PC-3 (cell line): ENCODE data around the gene RHOB. TPM values are rescaled to one million over a fixed set of nuclear protein-coding genes. Genes with fewer than 3 reads are reported as not detected.

Experiments used
- ATAC-seq: fragments of 200-7000 bp; cut with Tn5 transposase; 2 replicates; pipeline ENCODE4 v1.9.1; 2020; ENCODE audit warnings: mild to moderate bottlenecking, moderate library complexity
- BruUV-seq: library from RNA; stranded (reverse); fragments of 400-500 nt; replicated peaks from 2 replicates; lab custom pipeline; 2021; lab: Mats Ljungman, UMichigan
- CTCF ChIA-PET: fragments of 300-600 bp; sonication (Branson Sonifier 250); formaldehyde crosslinking; loops from one replicate; lab custom pipeline; 2022; ENCODE audit warnings: antibody characterized with exemption; lab: Charles Lee
- POLR2A ChIA-PET: fragments of 300-600 bp; sonication (Branson Sonifier 250); formaldehyde crosslinking; loops from one replicate; lab custom pipeline; 2022; ENCODE audit warnings: antibody characterized with exemption; ENCODE audit not compliant: unreplicated experiment; lab: Charles Lee
- DNase-seq: peaks from one replicate; pipeline ENCODE4 v3.0.0-alpha.2; 2015
- H2AFZ ChIP-seq: fragments of 300-600 bp; sonication (generic); 2 replicates; pipeline ENCODE4 v1.6.0; 2016; ENCODE audit warnings: antibody characterized with exemption, low read length
- H3F3A ChIP-seq: fragments of 300-600 bp; sonication (generic); one replicate; pipeline ENCODE4 v1.6.0; 2017; ENCODE audit warnings: antibody characterized with exemption, low read length, control low read depth, mild to moderate bottlenecking; ENCODE audit not compliant: unreplicated experiment
- H3K27ac ChIP-seq: fragments of 300-600 bp; sonication (generic); 2 replicates; pipeline ENCODE4 v1.5.1; 2016; ENCODE audit warnings: mild to moderate bottlenecking, low read length
- H3K27me3 ChIP-seq: fragments of 300-600 bp; sonication (generic); 2 replicates; pipeline ENCODE4 v1.6.1; 2016; ENCODE audit warnings: low read length, mixed read lengths
- H3K36me3 ChIP-seq: fragments of 300-600 bp; sonication (generic); 2 replicates; pipeline ENCODE4 v1.6.1; 2016; ENCODE audit warnings: low read depth, mixed run types, low read length, mixed read lengths
- H3K4me1 ChIP-seq: fragments of 300-600 bp; sonication (generic); 2 replicates; pipeline ENCODE4 v1.5.1; 2016; ENCODE audit warnings: low read length; ENCODE audit not compliant: insufficient read depth
- H3K4me2 ChIP-seq: fragments of 300-600 bp; sonication (generic); 2 replicates; pipeline ENCODE4 v1.6.0; 2016; ENCODE audit warnings: low read length
- H3K4me3 ChIP-seq: fragments of 300-600 bp; sonication (generic); 2 replicates; pipeline ENCODE4 v1.5.1; 2016; ENCODE audit warnings: mild to moderate bottlenecking, low read length, mixed read lengths
- H3K79me2 ChIP-seq: fragments of 300-600 bp; sonication (generic); 2 replicates; pipeline ENCODE4 v1.6.1; 2017; ENCODE audit warnings: low read length, mixed read lengths
- H3K9ac ChIP-seq: fragments of 300-600 bp; sonication (generic); 2 replicates; pipeline ENCODE4 v1.6.0; 2016; ENCODE audit warnings: mild to moderate bottlenecking, low read length
- H3K9me2 ChIP-seq: fragments of 300-600 bp; sonication (generic); replicated peaks from 2 replicates; pipeline ENCODE4 v1.6.1; 2016; ENCODE audit warnings: mixed run types, low read length, mixed read lengths
- H3K9me3 ChIP-seq: fragments of 300-600 bp; sonication (generic); 2 replicates; pipeline ENCODE4 v1.6.1; 2016; ENCODE audit warnings: low read length, mixed read lengths
- H4K20me1 ChIP-seq: fragments of 300-600 bp; sonication (generic); 2 replicates; pipeline ENCODE4 v1.6.1; 2016; ENCODE audit warnings: low read length, mixed read lengths
- EZH2 ChIP-seq: fragments of 300-600 bp; sonication (generic); IDR thresholded peaks from one replicate; pipeline ENCODE4 v1.6.1; 2017; ENCODE audit warnings: antibody characterized with exemption, mild to moderate bottlenecking, low read length; ENCODE audit not compliant: unreplicated experiment
- EZH2phosphoT487 ChIP-seq: fragments of 300-600 bp; sonication (generic); IDR thresholded peaks from 2 replicates; pipeline ENCODE4 v1.6.1; 2018; ENCODE audit warnings: mild to moderate bottlenecking, antibody characterized with exemption, low read length, borderline replicate concordance
- intact Hi-C: fragments of 100-400 bp; cut with micrococcal nuclease; formaldehyde crosslinking; loops from 2 replicates; pipeline ENCODE4 v1.9.0; 2023
- total RNA-seq: library from RNA; depleted of rRNA; stranded (reverse); fragments of >200 nt; gene quantifications from 2 replicates; pipeline ENCODE4 v1.2.3, GENCODE V29; 2014
- TF ChIP-seq, protein P1 (sequence below): fragments of 300-600 bp; sonication (generic); conservative IDR thresholded peaks from 2 replicates; pipeline ENCODE4 v1.5.1; 2017; ENCODE audit warnings: antibody characterized with exemption, low read depth, mild to moderate bottlenecking, low read length

Gene RHOB
- total RNA-seq, 1 experiment from 2014 or later: 88.5 TPM

DNA sequence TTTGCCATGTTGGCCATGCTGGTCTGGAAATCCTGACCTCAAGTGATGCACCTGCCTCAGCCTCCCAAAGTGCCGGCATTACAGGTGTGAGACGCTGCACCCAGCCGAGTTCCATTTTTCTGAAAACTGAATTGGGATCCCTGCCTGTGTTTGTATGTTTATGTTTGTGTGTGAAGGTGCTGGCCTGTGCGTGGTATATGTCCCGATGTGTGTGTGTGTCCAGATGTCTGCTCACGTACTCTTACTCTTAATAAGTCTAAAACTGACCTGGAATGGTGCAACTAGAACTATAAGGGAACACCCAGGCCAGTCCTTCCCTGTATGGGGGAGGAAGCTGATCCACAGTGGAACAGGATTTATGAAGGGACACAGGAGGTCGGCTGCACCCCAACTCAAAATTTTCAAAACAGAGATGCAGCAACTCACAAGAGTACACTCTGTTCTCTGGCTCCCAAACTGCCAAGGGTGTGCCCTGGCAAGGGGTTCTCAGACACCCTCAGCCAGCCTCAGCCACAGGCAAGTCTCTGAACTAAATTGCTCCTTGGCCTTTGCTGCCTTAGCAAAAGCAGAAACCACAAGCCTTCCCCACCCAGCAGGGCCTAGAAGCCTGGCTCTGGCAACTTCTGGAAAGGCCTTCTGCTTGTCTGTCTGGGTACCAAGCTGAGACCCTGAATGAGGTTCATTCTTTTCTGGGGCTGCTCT lies 36.5 kb downstream of the RHOB start:
- DNase-seq: no peak
- Histone ChIP-seq H2AFZ (no peak overlapping the region), H3K4me1 (no peaks in the 10 kb centered on the region), H3K79me2 (no peaks in the 10 kb centered on the region), H4K20me1 (no peaks in the 10 kb centered on the region), H3K27ac (no peak overlapping the region), H3K27me3 (no peaks in the 10 kb centered on the region), H3K36me3 (no peaks in the 10 kb centered on the region), H3K4me2 (no peak overlapping the region), H3K9ac (no peak overlapping the region), H3K4me3 (no peak overlapping the region), H3F3A (no peaks in the 10 kb centered on the region), H3K9me3 (no peaks in the 10 kb centered on the region), H3K9me2 (no peaks in the 10 kb centered on the region)
- ATAC-seq: no peak
- intact Hi-C loops: no loop called here
- TF ChIP-seq EZH2: no peak
- TF ChIP-seq, protein P1, sequence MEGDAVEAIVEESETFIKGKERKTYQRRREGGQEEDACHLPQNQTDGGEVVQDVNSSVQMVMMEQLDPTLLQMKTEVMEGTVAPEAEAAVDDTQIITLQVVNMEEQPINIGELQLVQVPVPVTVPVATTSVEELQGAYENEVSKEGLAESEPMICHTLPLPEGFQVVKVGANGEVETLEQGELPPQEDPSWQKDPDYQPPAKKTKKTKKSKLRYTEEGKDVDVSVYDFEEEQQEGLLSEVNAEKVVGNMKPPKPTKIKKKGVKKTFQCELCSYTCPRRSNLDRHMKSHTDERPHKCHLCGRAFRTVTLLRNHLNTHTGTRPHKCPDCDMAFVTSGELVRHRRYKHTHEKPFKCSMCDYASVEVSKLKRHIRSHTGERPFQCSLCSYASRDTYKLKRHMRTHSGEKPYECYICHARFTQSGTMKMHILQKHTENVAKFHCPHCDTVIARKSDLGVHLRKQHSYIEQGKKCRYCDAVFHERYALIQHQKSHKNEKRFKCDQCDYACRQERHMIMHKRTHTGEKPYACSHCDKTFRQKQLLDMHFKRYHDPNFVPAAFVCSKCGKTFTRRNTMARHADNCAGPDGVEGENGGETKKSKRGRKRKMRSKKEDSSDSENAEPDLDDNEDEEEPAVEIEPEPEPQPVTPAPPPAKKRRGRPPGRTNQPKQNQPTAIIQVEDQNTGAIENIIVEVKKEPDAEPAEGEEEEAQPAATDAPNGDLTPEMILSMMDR: no peak
- no peak for TF ChIP-seq EZH2phosphoT487
- BruUV-seq: no TSS peak
- ChIA-PET CTCF (no interaction called here), POLR2A (no interaction called here)

DNA sequence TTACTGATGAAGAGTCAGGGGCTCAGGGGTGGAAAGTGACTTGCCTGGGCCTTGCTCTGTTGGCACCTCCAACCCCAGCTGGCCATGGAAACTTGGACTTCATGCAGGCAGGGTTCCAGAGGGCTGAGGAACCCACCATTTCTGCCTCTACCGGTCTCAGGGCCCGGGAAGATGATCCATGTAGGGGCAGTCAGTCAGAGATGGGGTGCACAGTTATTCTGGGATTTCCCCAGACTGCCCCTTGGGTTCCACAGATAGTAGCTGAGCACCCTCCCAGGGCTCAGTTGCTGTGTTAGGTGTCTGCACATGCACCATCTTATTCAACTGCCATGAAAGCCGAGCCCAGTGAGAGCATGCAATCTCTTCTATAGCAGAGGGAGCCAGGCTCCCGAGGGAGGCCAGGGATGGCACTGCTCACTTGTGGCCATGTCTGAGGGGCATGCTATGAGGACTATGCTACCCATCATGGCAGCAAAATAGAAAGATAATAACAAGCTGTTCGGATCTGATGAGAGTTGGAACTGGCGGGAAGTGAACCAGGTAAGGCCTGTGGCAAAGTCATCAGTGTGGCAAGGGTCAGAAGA lies 37.3 kb downstream of the RHOB start:
- Histone ChIP-seq H2AFZ (no peak overlapping the region), H3K79me2 (no peaks in the 10 kb centered on the region), H3K27ac (no peak overlapping the region), H3K27me3 (no peaks in the 10 kb centered on the region), H3K4me1 (no peaks in the 10 kb centered on the region), H3K36me3 (no peaks in the 10 kb centered on the region), H3F3A (no peaks in the 10 kb centered on the region), H3K9me2 (no peaks in the 10 kb centered on the region), H3K4me3 (no peak overlapping the region), H3K9me3 (no peaks in the 10 kb centered on the region), H4K20me1 (no peaks in the 10 kb centered on the region), H3K4me2 (no peak overlapping the region), H3K9ac (no peak overlapping the region)
- ATAC-seq (no peak), DNase-seq (no peak)
- ChIA-PET POLR2A (no interaction called here), CTCF (no interaction called here)
- BruUV-seq: no TSS peak
- intact Hi-C loops: no loop called here
- TF ChIP-seq, protein P1: no peak
- TF ChIP-seq EZH2 (no peak), EZH2phosphoT487 (no peak)
